Activated T-cell treated with anti-CD3 and anti-CD28 coated beads, Interleukin-2, amount 50 U/mL, for 1 hour (primary cell): Measurements from ENCODE around the gene TRIM41.
"Not testable (repeated sequence)": the region's sequence is repeated elsewhere in the genome, so short reads cannot be mapped to it uniquely, and the experiment has no call there.

Experiments used
- DNase-seq: peaks from one replicate; pipeline ENCODE4 v3.0.0-alpha.2; 2020

TRIM41 gene

GRCh38 chr5:181223058-181223728 is at the start of gene TRIM41:
TSS of gene TRIM41 (plus strand) at chr5:181223281. CDS start at chr5:181224000, 719 bp downstream.
- DNase-seq = peak; percentile 97

- peak; percentile 57 for DNase-seq
Measured at GRCh38 chr5:181173420-181174342, 49.4 kb upstream of the TRIM41 start.

- DNase-seq = no peak
Measured at GRCh38 chr5:181176254-181176952, 46.7 kb upstream of the TRIM41 start.

GRCh38 chr5:181177559-181177958 is 45.5 kb upstream of the TRIM41 start:
- DNase-seq = not testable (repeated sequence)

- peak; percentile 70 for DNase-seq
Measured at GRCh38 chr5:181181650-181182565, 41.2 kb upstream of the TRIM41 start.

GRCh38 chr5:181182651-181183050 is 40.4 kb upstream of the TRIM41 start:
- no peak for DNase-seq

GRCh38 chr5:181184845-181185216 is 38.2 kb upstream of the TRIM41 start:
- no peak for DNase-seq

GRCh38 chr5:181185560-181185959 is 37.5 kb upstream of the TRIM41 start:
- DNase-seq = no peak

- DNase-seq = no peak
Measured at GRCh38 chr5:181186022-181186421, 37.1 kb upstream of the TRIM41 start.

- no peak for DNase-seq
Measured at GRCh38 chr5:181186986-181187499, 36.0 kb upstream of the TRIM41 start.

GRCh38 chr5:181187500-181188213 is 35.4 kb upstream of the TRIM41 start:
- DNase-seq = peak; percentile 52

- DNase-seq = peak; percentile 74
Measured at GRCh38 chr5:181188700-181189362, 34.2 kb upstream of the TRIM41 start.

- DNase-seq = peak; percentile 64
Measured at GRCh38 chr5:181189363-181189961, 33.6 kb upstream of the TRIM41 start.

GRCh38 chr5:181189962-181190710 is 32.9 kb upstream of the TRIM41 start:
- DNase-seq = peak; percentile 64

- peak; percentile 60 for DNase-seq
Measured at GRCh38 chr5:181190711-181191525, 32.2 kb upstream of the TRIM41 start.

GRCh38 chr5:181191526-181192336 is 31.4 kb upstream of the TRIM41 start:
- peak; percentile 99 for DNase-seq

GRCh38 chr5:181192337-181193046 is 30.6 kb upstream of the TRIM41 start:
- no peak for DNase-seq
